OCI-LY1 (cell line): Measurements from ENCODE around the gene ITGB7.

ENCODE experiments used
- H2AFZ ChIP-seq: fragments of 200-600 bp; sonication (generic), shearing (Covaris generic); 2 replicates; pipeline ENCODE4 v1.6.0; 2014; ENCODE audit warnings: antibody characterized with exemption, mild to moderate bottlenecking, low read length
- H3F3A ChIP-seq: fragments of 200-600 bp; sonication (generic), shearing (Covaris generic); 2 replicates; pipeline ENCODE4 v1.6.0; 2014; ENCODE audit warnings: mild to moderate bottlenecking, antibody characterized with exemption, low read length, moderate library complexity; ENCODE audit not compliant: insufficient read depth
- H3K27ac ChIP-seq: fragments of 200-600 bp; sonication (generic); 2 replicates; pipeline ENCODE4 v1.5.1; 2014; ENCODE audit warnings: low read length, mixed run types, mild to moderate bottlenecking, low read depth; ENCODE audit not compliant: poor library complexity, severe bottlenecking
- H3K27me3 ChIP-seq: fragments of 200-600 bp; sonication (generic); 2 replicates; pipeline ENCODE4 v1.6.0; 2014; ENCODE audit warnings: antibody characterized with exemption, mild to moderate bottlenecking, low read length, moderate library complexity; ENCODE audit not compliant: insufficient read depth
- H3K36me3 ChIP-seq: fragments of 200-600 bp; sonication (generic); 2 replicates; pipeline ENCODE4 v1.6.1; 2014; ENCODE audit warnings: mild to moderate bottlenecking, antibody characterized with exemption, low read length, moderate library complexity, mixed read lengths; ENCODE audit not compliant: insufficient read depth
- H3K4me1 ChIP-seq: fragments of 200-600 bp; sonication (generic); 2 replicates; pipeline ENCODE4 v1.5.1; 2014; ENCODE audit warnings: mild to moderate bottlenecking, low read length, moderate library complexity; ENCODE audit not compliant: insufficient read depth, severe bottlenecking
- H3K4me2 ChIP-seq: fragments of 200-600 bp; sonication (generic), shearing (Covaris generic); 2 replicates; pipeline ENCODE4 v1.6.1; 2014; ENCODE audit warnings: low read length
- H3K4me3 ChIP-seq: fragments of 200-600 bp; sonication (generic); 2 replicates; pipeline ENCODE4 v1.5.1; 2014; ENCODE audit warnings: low read length, low read depth, mild to moderate bottlenecking, mixed read lengths; ENCODE audit not compliant: poor library complexity, severe bottlenecking
- H3K79me2 ChIP-seq: fragments of 200-600 bp; shearing (Covaris generic); 2 replicates; pipeline ENCODE4 v1.6.1; 2016; ENCODE audit warnings: mixed run types, low read length, mixed read lengths; ENCODE audit not compliant: insufficient read depth
- H3K9ac ChIP-seq: fragments of 200-600 bp; sonication (generic), shearing (Covaris generic); 2 replicates; pipeline ENCODE4 v1.6.1; 2014; ENCODE audit warnings: mild to moderate bottlenecking, low read length, mixed read lengths
- H3K9me2 ChIP-seq: fragments of 200-600 bp; sonication (generic), shearing (Covaris generic); 2 replicates; pipeline ENCODE4 v1.6.1; 2014; ENCODE audit warnings: low read depth, mild to moderate bottlenecking, low read length, mixed read lengths
- H3K9me3 ChIP-seq: fragments of 200-600 bp; shearing (Covaris generic); 2 replicates; pipeline ENCODE4 v1.6.1; 2014; ENCODE audit warnings: low read length, mixed read lengths
- H4K20me1 ChIP-seq: fragments of 200-600 bp; sonication (generic), shearing (Covaris generic); 2 replicates; pipeline ENCODE4 v1.6.0; 2016; ENCODE audit warnings: mild to moderate bottlenecking, low read length; ENCODE audit not compliant: insufficient read depth
- CTCF ChIP-seq: fragments of 200-600 bp; sonication (generic), shearing (Covaris generic); IDR thresholded peaks from 2 replicates; pipeline ENCODE4 v1.5.1; 2017; ENCODE audit warnings: mild to moderate bottlenecking, antibody characterized with exemption, low read length, moderate library complexity, mixed read lengths
- EZH2 ChIP-seq: fragments of 200-600 bp; sonication (generic), shearing (Covaris generic); IDR thresholded peaks from 2 replicates; pipeline ENCODE4 v1.8.0; 2017; ENCODE audit warnings: borderline replicate concordance, mixed run types, mild to moderate bottlenecking, antibody characterized with exemption, low read length, moderate library complexity, mixed read lengths

ITGB7 gene

GRCh38 chr12:53147653-53148052 is 59.4 kb downstream of the ITGB7 start:
- no peaks in the 10 kb centered on the region for H3K4me1 ChIP-seq
- H3K27ac ChIP-seq = no peak overlapping the region
- peaks cover 4% of the 10 kb centered on the region; the same call in 1 of the 2 replicates for H3F3A ChIP-seq
- H3K4me2 ChIP-seq = no peak overlapping the region
- H2AFZ ChIP-seq = no peak overlapping the region
- H3K9ac ChIP-seq = no peak overlapping the region
- no peaks in the 10 kb centered on the region for H3K36me3 ChIP-seq
- no peaks in the 10 kb centered on the region for H3K27me3 ChIP-seq
- TF ChIP-seq EZH2 (no peak), CTCF (no peak)
- no peak overlapping the region for H3K4me3 ChIP-seq
- no peaks in the 10 kb centered on the region for H3K9me3 ChIP-seq
- H3K9me2 ChIP-seq = no peaks in the 10 kb centered on the region
- no peaks in the 10 kb centered on the region for H4K20me1 ChIP-seq
- H3K79me2 ChIP-seq = no peaks in the 10 kb centered on the region

DNA sequence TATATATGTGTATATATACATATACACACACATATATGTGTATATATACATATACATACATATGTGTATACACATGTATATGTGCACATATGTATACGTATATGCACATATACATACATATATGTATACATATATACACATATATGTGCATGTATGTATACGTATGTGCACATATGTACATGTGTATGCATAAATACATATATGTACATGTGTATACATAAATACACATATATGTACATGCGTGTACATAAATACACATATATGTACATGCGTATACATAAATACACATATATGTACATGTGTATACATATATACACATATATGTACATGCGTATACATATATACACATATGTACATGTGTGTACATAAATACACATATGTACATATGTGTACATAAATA is 59.9 kb downstream of the ITGB7 start:
- no peak overlapping the region for H3K4me2 ChIP-seq
- H3K27me3 ChIP-seq = no peaks in the 10 kb centered on the region
- no peaks in the 10 kb centered on the region for H3K36me3 ChIP-seq
- H3F3A ChIP-seq = peaks cover 4% of the 10 kb centered on the region; the same call in 1 of the 2 replicates
- no peak overlapping the region for H2AFZ ChIP-seq
- H4K20me1 ChIP-seq = no peaks in the 10 kb centered on the region
- H3K27ac ChIP-seq = no peak overlapping the region
- H3K9me2 ChIP-seq = no peaks in the 10 kb centered on the region
- no peak overlapping the region for H3K4me3 ChIP-seq
- no peaks in the 10 kb centered on the region for H3K4me1 ChIP-seq
- no peak overlapping the region for H3K9ac ChIP-seq
- no peaks in the 10 kb centered on the region for H3K9me3 ChIP-seq
- TF ChIP-seq CTCF (no peak), EZH2 (no peak)
- no peaks in the 10 kb centered on the region for H3K79me2 ChIP-seq

DNA sequence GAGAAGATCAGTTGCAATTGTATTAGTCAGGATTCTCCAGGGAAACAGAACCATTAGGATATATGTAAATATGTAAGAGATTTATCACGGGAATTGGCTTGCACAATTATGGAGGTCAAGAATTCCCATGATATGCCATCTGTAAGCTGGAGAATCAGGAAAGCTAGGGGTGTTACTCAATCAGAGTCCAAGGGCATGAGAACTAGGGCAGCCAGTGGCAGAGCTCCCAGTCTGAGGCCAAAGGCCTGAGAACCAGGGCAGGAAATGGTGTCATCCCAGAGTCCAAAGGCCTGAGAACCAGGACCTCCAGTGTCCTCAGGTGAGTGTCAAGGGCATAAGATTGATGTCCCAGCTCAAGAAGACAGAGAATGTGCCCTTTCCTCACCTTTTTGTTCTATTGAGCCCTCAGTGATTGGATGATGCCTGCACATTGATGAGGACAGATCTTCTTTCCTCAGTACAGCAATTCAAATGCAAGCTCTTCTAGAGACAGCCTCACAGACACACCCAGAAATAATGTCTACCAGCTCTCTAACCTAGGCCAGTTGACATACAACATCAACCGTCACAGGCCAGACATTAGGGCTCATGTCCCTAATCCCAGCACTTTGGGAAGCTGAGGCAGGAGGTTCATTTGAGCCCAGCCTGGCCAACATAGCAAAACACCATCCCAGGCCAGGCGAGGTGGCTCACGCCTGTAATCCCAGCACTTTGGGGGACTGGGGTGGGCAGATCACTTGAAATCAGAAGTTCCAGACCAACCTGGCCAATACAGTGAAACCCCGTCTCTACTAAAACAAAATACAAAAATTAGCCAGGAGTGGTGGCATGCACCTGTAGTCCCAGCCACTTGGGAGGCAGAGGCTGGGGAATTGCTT is 61.4 kb downstream of the ITGB7 start:
- Histone ChIP-seq H3K36me3 (no peaks in the 10 kb centered on the region), H2AFZ (no peak overlapping the region), H3K9me3 (no peaks in the 10 kb centered on the region), H3K9me2 (no peaks in the 10 kb centered on the region), H3K27me3 (no peaks in the 10 kb centered on the region), H3K79me2 (no peaks in the 10 kb centered on the region), H3K4me2 (no peak overlapping the region), H3F3A (peaks cover 4% of the 10 kb centered on the region; the same call in 1 of the 2 replicates), H4K20me1 (no peaks in the 10 kb centered on the region), H3K9ac (no peak overlapping the region), H3K4me3 (no peak overlapping the region), H3K4me1 (no peaks in the 10 kb centered on the region), H3K27ac (no peak overlapping the region)
- TF ChIP-seq EZH2 = no peak
- TF ChIP-seq CTCF = no peak
